Subcutaneous abdominal adipose tissue (tissue), 5 donors: ENCODE data around the gene FTO.
"Not testable (repeated sequence)": the region's sequence is repeated elsewhere in the genome, so short reads cannot be mapped to it uniquely, and the experiment has no call there.

Experiments
- H3K27ac ChIP-seq: one replicate; pipeline ENCODE4 v1.7.0; 2013; ENCODE audit warnings: low read depth, mild to moderate bottlenecking, inconsistent platforms, low read length, moderate library complexity
- H3K27me3 ChIP-seq, 5 donors: one replicate each; pipeline ENCODE4 v1.7.0; 2013; ENCODE audit warnings: low read length in 5 of 5, inconsistent platforms in 1 of 5; ENCODE audit not compliant: control insufficient read depth in 5 of 5, insufficient read depth in 4 of 5
- H3K36me3 ChIP-seq, 5 donors: one replicate each; pipeline ENCODE4 v1.7.0; 2013; ENCODE audit warnings: low read length in 5 of 5; ENCODE audit not compliant: control insufficient read depth in 5 of 5, insufficient read depth in 5 of 5
- H3K4me1 ChIP-seq, 5 donors: one replicate each; pipeline ENCODE4 v1.7.0; 2013; ENCODE audit warnings: low read length in 5 of 5, mild to moderate bottlenecking in 3 of 5, moderate library complexity in 1 of 5; ENCODE audit not compliant: control insufficient read depth in 5 of 5, insufficient read depth in 5 of 5
- H3K4me3 ChIP-seq, 5 donors: one replicate each; pipeline ENCODE4 v1.7.0; 2013; ENCODE audit warnings: low read length in 5 of 5, low read depth in 1 of 5
- H3K9ac ChIP-seq, 5 donors: one replicate each; pipeline ENCODE4 v1.7.0; 2013; ENCODE audit warnings: low read length in 5 of 5, mild to moderate bottlenecking in 4 of 5, moderate library complexity in 3 of 5
- H3K9me3 ChIP-seq, 5 donors: one replicate each; pipeline ENCODE4 v1.7.0; 2013; ENCODE audit warnings: low read length in 5 of 5; ENCODE audit not compliant: control insufficient read depth in 5 of 5
- donor health status: healthy.
- donor health status: healthy.
- donor health status: healthy.
- donor health status: healthy.
- donor health status: healthy.

Gene FTO

DNA sequence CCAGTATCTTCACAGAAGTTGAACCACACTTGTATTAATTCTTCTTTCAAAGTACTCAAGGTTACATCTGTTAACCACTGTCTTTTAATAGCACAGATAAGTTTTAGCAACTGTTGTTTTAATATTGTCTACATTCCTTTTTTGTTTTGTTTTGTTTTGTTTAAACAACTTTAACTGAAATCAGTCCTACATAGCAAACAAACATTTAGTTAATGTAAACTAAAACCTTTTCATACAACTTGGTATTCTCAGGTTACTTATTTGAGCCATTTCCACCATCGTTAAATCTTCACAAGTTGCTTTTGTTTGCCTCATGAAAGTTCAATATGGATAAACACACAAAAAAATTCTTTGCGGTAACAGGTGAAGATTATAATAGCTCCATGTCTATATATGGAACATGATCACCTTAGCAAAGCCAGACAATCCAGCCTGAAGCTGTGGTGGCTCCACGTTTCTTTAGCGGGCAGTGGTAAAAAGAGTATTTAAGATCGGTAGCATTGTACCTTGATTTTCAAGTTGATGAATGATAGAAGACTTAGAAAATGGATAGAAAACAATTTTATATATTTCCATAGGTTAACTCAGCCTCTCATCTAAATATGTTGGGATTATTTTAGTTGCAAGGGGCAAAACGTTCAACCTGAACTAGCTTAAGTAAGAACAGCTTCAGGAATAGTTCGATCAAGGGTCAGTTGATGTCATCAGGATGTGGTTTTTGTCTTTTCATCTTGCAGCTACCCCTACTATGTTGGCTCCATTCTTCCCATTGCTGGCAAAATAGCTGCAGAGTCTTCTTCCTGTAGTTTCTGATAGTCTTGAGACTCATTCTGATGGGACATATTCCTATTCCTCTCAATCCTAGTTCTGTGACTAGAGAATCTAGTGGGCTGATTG lies 182.8 kb downstream of the FTO start:
- Histone ChIP-seq H3K27me3 (no peaks in the 10 kb centered on the region), H3K27ac (no peak overlapping the region), H3K4me3 (no peak overlapping the region), H3K36me3 (peaks cover 9 to 23% (median 12%) of the 10 kb centered on the region in 5 donors), H3K9ac (no peak overlapping the region), H3K4me1 (peaks cover 0 to 4% (median 0%) of the 10 kb centered on the region in 5 donors), H3K9me3 (no peaks in the 10 kb centered on the region)

DNA sequence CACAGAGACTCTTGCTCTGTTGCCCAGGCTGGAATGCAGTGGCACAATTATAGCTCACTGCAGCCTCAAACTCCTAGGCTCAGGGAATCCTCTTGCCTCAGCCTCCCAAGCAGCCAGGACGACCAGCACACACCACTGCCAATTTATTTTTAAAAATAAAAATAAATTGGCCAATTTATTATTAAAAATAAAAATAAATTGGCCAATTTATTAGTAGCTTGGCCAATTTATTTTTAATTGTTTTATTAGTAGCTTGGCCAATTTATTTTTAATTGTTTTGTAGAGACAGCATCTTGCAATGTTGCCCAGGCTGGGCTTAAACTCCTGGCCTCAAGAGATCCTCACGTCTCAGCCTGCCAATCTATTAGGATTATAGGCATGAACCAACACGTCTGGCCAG lies 184.3 kb downstream of the FTO start:
- Histone ChIP-seq H3K36me3 (peaks cover 9 to 23% (median 12%) of the 10 kb centered on the region in 5 donors), H3K9me3 (no peaks in the 10 kb centered on the region), H3K27me3 (no peaks in the 10 kb centered on the region), H3K4me3 (no peak overlapping the region), H3K4me1 (peaks cover 0 to 12% (median 10%) of the 10 kb centered on the region in 5 donors), H3K27ac (no peak overlapping the region), H3K9ac (no peak overlapping the region)

DNA sequence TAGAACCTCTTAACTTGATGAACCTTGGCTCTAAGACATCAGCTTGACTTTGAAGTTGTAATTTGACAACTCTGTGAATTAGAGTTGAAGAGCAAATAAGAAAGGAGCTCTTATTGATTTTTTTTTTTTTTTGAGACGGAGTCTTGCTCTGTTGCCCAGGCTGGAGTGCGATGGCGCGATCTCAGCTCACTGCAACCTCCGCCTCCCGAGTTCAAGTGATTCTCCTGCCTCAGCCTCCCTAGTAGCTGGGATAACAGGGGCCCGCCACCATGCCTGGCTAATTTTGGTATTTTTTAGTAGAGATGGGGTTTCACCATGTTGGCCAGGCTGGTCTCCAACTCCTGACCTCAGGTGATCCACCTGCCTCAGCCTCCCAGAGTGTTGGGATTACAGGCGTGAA lies 186.9 kb downstream of the FTO start:
- H3K9me3 ChIP-seq, H3K27ac ChIP-seq, H3K4me3 ChIP-seq, H3K27me3 ChIP-seq, H3K9ac ChIP-seq: not testable (repeated sequence)
- peaks cover 3 to 23% (median 12%) of the 10 kb centered on the region in 5 donors for H3K36me3 ChIP-seq
- H3K4me1 ChIP-seq: peaks cover 0 to 15% (median 12%) of the 10 kb centered on the region in 5 donors

DNA sequence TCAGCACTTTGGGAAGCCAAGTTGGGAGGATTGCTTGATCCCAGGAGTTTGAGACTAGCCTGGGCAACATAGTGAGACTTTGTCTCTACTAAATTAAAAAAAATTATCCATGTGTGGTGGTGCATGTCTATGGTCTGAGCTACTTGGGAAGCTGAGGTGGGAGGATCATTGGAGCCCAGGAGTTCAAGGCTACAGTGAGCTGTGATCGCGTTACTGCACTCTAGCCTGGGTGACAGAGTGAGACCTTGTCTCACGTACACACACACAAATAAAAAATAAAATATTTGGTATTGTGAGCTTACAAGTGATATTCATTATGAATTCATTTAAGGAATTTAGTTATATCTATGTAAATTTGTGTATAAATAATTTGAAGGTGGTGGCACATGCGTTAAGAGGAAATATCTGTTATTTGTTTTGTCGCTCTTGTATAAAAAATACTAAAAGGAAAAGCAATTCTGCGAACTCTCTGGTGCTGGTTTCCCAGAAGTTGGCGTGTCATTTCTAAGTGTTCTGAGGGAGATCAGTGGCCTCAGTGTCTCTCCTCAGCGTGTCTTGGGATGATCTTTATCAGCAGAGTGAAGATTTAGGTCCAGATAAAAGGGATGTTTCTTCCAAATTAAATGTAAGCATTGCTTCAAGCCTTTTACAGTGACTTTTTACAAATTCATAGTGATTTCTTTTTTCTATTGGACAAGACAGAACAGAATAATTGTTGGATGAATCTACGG lies 187.6 kb downstream of the FTO start:
- no peak overlapping the region for H3K4me3 ChIP-seq
- H3K36me3 ChIP-seq: peaks cover 0 to 23% (median 12%) of the 10 kb centered on the region in 5 donors
- peaks cover 0 to 16% (median 13%) of the 10 kb centered on the region in 5 donors for H3K4me1 ChIP-seq
- no peaks in the 10 kb centered on the region for H3K27me3 ChIP-seq
- peak overlapping the region; percentile 45 for H3K27ac ChIP-seq
- H3K9me3 ChIP-seq: no peaks in the 10 kb centered on the region
- no peak overlapping the region for H3K9ac ChIP-seq

DNA sequence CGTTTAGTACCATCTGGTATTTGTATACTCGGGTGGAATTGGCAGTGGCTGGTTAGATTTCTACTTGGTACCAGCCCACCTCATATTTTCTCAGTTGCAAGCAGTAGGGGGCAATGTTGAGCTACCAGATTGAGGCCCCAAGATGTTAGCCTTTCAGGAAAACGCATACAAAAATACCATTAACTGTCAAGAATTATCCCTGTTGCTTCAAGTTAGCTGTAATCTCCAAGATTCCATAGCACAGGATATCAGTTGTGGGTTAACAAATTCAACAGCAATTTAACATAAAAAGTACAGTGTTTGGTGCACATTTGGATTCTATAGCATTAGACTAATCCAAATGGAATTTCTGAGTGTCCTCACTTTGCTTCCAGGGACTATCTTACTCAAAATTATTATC lies 188.2 kb downstream of the FTO start:
- H3K36me3 ChIP-seq: peaks cover 0 to 20% (median 12%) of the 10 kb centered on the region in 5 donors
- H3K4me3 ChIP-seq: no peak overlapping the region
- H3K27me3 ChIP-seq: no peaks in the 10 kb centered on the region
- peaks cover 0 to 22% (median 15%) of the 10 kb centered on the region in 5 donors for H3K4me1 ChIP-seq
- no peaks in the 10 kb centered on the region for H3K9me3 ChIP-seq
- H3K9ac ChIP-seq: no peak overlapping the region
- peak overlapping the region; percentile 45 for H3K27ac ChIP-seq

DNA sequence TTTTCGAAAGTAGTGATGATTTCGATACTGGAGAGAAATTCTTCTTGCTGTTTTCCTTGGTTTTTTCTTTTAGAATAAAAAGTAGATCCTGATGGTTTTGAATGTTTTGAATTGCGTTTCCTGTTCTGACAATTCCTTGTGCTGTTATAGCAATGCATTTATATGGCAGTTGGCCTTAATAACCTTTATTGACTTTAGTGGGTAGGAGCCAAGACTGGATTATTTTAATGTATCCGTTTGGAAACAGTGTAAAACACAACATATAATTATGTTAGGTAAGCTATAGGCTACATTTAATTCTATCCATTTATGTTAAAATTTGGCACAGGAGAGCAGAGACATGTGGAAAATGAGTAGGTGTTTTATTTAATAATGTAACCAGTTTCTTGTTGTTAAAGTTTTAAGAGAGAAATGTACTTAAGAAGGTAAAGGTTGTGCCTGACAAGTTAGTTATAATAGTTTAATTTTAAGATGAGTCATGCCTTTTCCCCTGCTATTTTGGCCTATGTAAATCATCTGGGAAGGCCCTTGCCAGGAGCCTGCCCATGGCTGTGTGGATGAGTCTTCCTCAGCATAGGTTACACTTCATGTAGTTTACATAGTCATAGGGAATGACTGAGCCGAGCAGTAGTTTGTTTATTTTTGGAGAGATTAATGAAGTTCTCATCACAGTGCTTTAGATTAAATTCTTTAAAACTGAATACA lies 189.9 kb downstream of the FTO start:
- peak overlapping the region; percentile 45 for H3K27ac ChIP-seq
- no peak overlapping the region for H3K4me3 ChIP-seq
- no peak overlapping the region for H3K9ac ChIP-seq
- H3K4me1 ChIP-seq: peaks cover 0 to 22% (median 15%) of the 10 kb centered on the region in 5 donors
- peaks cover 0 to 13% (median 7%) of the 10 kb centered on the region in 5 donors for H3K36me3 ChIP-seq
- no peaks in the 10 kb centered on the region for H3K27me3 ChIP-seq
- H3K9me3 ChIP-seq: no peaks in the 10 kb centered on the region

DNA sequence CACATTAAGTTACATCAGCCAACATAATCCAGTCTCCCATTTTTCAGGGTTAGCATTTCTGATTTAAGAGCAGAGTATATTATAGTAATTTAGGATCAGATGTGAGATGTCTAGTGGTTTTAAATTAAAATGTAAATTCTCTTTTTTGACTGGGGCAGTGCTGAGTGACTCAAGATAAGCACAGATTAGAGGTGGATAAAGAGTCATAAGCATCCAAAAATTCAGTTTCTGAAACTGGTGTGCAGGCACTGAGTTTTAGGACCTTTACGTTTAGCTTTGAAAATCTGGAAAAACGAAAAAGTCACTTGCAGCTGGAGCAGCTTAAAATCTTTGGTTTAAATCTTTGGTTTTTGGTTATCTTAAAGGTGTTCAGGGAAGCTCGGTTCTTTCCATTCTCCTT lies 190.7 kb downstream of the FTO start:
- Histone ChIP-seq H3K36me3 (peaks cover 0 to 5% (median under 1%) of the 10 kb centered on the region in 5 donors), H3K27ac (peak overlapping the region; percentile 11), H3K4me3 (no peak overlapping the region), H3K9me3 (no peaks in the 10 kb centered on the region), H3K4me1 (peaks cover 0 to 30% (median 21%) of the 10 kb centered on the region in 5 donors), H3K9ac (no peak overlapping the region), H3K27me3 (no peaks in the 10 kb centered on the region)

DNA sequence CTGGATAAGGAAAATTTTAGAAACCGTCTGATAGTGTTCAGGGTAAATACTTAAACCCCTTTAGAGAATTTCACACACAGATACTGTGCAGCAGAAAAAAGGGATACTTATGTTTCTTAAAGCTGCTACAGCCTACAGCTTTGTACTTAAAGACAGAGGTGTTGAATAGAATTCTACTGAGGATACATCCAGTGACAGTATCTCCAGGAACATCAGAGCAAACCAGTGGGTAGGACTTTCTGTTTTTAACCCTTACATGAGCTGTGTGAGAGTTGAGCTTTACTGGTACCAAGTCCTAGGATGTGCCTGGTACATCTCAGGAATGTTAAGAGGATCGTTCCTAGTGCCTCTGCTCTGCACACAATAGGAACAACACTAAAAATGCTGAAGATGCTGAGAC lies 191.5 kb downstream of the FTO start:
- peak overlapping the region; percentile 24 for H3K27ac ChIP-seq
- no peak overlapping the region for H3K9ac ChIP-seq
- H3K4me1 ChIP-seq: peaks cover 0 to 34% (median 22%) of the 10 kb centered on the region in 5 donors
- H3K9me3 ChIP-seq: no peaks in the 10 kb centered on the region
- H3K4me3 ChIP-seq: no peak overlapping the region
- H3K36me3 ChIP-seq: no peaks in the 10 kb centered on the region
- H3K27me3 ChIP-seq: no peaks in the 10 kb centered on the region

DNA sequence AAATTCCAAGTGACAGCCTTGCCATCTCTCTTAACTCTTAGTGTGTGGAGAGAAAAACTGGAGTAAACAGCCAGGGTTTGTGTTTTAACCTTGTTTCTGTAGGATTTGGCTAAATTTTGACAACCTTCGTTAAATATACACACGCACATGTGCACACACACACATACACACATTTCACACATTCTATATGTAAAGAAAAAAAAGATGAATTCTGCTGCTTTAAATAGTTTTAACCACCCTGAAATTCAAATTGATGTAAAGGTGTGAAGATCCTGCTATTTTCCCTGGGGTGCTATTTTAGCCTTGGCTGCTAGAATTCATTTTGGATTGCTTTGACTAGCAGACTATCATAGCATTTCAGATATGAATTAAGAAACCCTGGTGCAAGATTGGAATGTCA lies 191.9 kb downstream of the FTO start:
- Histone ChIP-seq H3K4me3 (no peak overlapping the region), H3K9me3 (no peaks in the 10 kb centered on the region), H3K27ac (no peak overlapping the region), H3K36me3 (no peaks in the 10 kb centered on the region), H3K4me1 (peaks cover 0 to 34% (median 22%) of the 10 kb centered on the region in 5 donors), H3K9ac (no peak overlapping the region), H3K27me3 (no peaks in the 10 kb centered on the region)
